Stimulated activated CD4-positive, alpha-beta T cell treated with anti-CD3 and anti-CD28 coated beads, TNF-alpha, amount 100 ng/mL, for 24 hours (primary cell): ENCODE results near the gene COL23A1.
"Not testable (repeated sequence)": the region's sequence is repeated elsewhere in the genome, so short reads cannot be mapped to it uniquely, and the experiment has no call there.

Experiments used
- DNase-seq, 3 experiments: peaks; one replicate each; pipeline ENCODE4 v3.0.0-alpha.2; 2020; ENCODE audit warnings: low read depth in 3 of 3

The COL23A1 gene

GRCh38 chr5:178304016-178304415 is 286.2 kb downstream of the COL23A1 start:
- no peak for DNase-seq

GRCh38 chr5:178302321-178302720 is 287.9 kb downstream of the COL23A1 start:
- not testable (repeated sequence) for DNase-seq

GRCh38 chr5:178301641-178302040 is 288.6 kb downstream of the COL23A1 start:
- DNase-seq, result no peak

GRCh38 chr5:178298283-178298807 is 291.8 kb downstream of the COL23A1 start:
- DNase-seq, result no peak

GRCh38 chr5:178297751-178298150 is 292.4 kb downstream of the COL23A1 start:
- DNase-seq, result no peak

- DNase-seq, result no peak
These were observed 294.1 kb downstream of the COL23A1 start for GRCh38 chr5:178296066-178296465.

- no peak for DNase-seq
These were observed 294.6 kb downstream of the COL23A1 start for GRCh38 chr5:178295589-178295988.

GRCh38 chr5:178293815-178294214 is 296.4 kb downstream of the COL23A1 start:
- DNase-seq, result no peak

GRCh38 chr5:178293400-178293799 is 296.8 kb downstream of the COL23A1 start:
- DNase-seq, result no peak

GRCh38 chr5:178292826-178293205 is 297.4 kb downstream of the COL23A1 start:
- DNase-seq, result no peak

GRCh38 chr5:178291969-178292825 is 298.0 kb downstream of the COL23A1 start:
- no peak for DNase-seq

- no peak for DNase-seq
These were observed 299.0 kb downstream of the COL23A1 start for GRCh38 chr5:178291161-178291561.

GRCh38 chr5:178290376-178290775 is 299.8 kb downstream of the COL23A1 start:
- no peak for DNase-seq

- no peak for DNase-seq
These were observed 300.8 kb downstream of the COL23A1 start for GRCh38 chr5:178289438-178289837.

- DNase-seq, result no peak
These were observed 301.5 kb downstream of the COL23A1 start for GRCh38 chr5:178288401-178289368.

- DNase-seq, result no peak
These were observed 302.4 kb downstream of the COL23A1 start for GRCh38 chr5:178287791-178288105.

- no peak for DNase-seq
These were observed 303.0 kb downstream of the COL23A1 start for GRCh38 chr5:178287091-178287790.

- DNase-seq, result no peak
These were observed 303.7 kb downstream of the COL23A1 start for GRCh38 chr5:178286226-178287090.

GRCh38 chr5:178285399-178286225 is 304.6 kb downstream of the COL23A1 start:
- DNase-seq, result no peak

GRCh38 chr5:178284996-178285395 is 305.2 kb downstream of the COL23A1 start:
- DNase-seq, result no peak
